GM12801 (cell line): ENCODE results near the gene RAB10.

Experiments used
- CTCF ChIP-seq: IDR thresholded peaks from one replicate; pipeline ENCODE4 v1.5.1; 2011; ENCODE audit warnings: control low read depth; ENCODE audit not compliant: insufficient read length; ENCODE audit errors: extremely low read depth

RAB10 gene

GRCh38 chr2:26000561-26001082 lies 33.3 kb upstream of the RAB10 start:
- no peak for TF ChIP-seq CTCF

GRCh38 chr2:26001743-26002351 lies 32.0 kb upstream of the RAB10 start:
- no peak for TF ChIP-seq CTCF

GRCh38 chr2:26002632-26003310 lies 31.1 kb upstream of the RAB10 start:
- TF ChIP-seq CTCF: no peak

- no peak for TF ChIP-seq CTCF
Observed at GRCh38 chr2:26008095-26008494, 25.8 kb upstream of the RAB10 start.

- TF ChIP-seq CTCF: no peak
Observed at GRCh38 chr2:26008851-26009566, 24.9 kb upstream of the RAB10 start.

GRCh38 chr2:26009567-26009963 lies 24.3 kb upstream of the RAB10 start:
- no peak for TF ChIP-seq CTCF

- TF ChIP-seq CTCF: no peak
Observed at GRCh38 chr2:26010943-26011342, 22.9 kb upstream of the RAB10 start.
